Stimulated activated CD4-positive, alpha-beta T cell treated with anti-CD3 and anti-CD28 coated beads, Interleukin-12 subunit alpha, Interleukin-12 subunit beta, amount 100 ng/mL, for 4 hours (primary cell): ENCODE measurements around the gene SMIM32.

Experiments
- DNase-seq: peaks from one replicate; pipeline ENCODE4 v3.0.0-alpha.2; 2020

Gene SMIM32

GRCh38 chr5:136185974-136186665 is 6.8 kb downstream of the SMIM32 start:
- no peak for DNase-seq

GRCh38 chr5:136182618-136183017 is 10.3 kb downstream of the SMIM32 start:
- DNase-seq, result no peak

- no peak for DNase-seq
Observed at GRCh38 chr5:136174021-136174659, 18.8 kb downstream of the SMIM32 start.

GRCh38 chr5:136169218-136169617 is 23.7 kb downstream of the SMIM32 start:
- no peak for DNase-seq

GRCh38 chr5:136166909-136167308 is 26.1 kb downstream of the SMIM32 start:
- DNase-seq, result no peak

GRCh38 chr5:136164226-136164625 is 28.7 kb downstream of the SMIM32 start:
- no peak for DNase-seq

- DNase-seq, result no peak
Observed at GRCh38 chr5:136162008-136162407, 31.0 kb downstream of the SMIM32 start.

GRCh38 chr5:136159457-136159856 is 33.5 kb downstream of the SMIM32 start:
- no peak for DNase-seq

GRCh38 chr5:136157514-136157913 is 35.4 kb downstream of the SMIM32 start:
- no peak for DNase-seq

- no peak for DNase-seq
Observed at GRCh38 chr5:136155761-136156160, 37.2 kb downstream of the SMIM32 start.

GRCh38 chr5:136155078-136155477 is 37.9 kb downstream of the SMIM32 start:
- DNase-seq, result no peak

- DNase-seq, result no peak
Observed at GRCh38 chr5:136153581-136154236, 39.3 kb downstream of the SMIM32 start.

- no peak for DNase-seq
Observed at GRCh38 chr5:136149891-136150290, 43.1 kb downstream of the SMIM32 start.

- no peak for DNase-seq
Observed at GRCh38 chr5:136147632-136148031, 45.3 kb downstream of the SMIM32 start.

- DNase-seq, result no peak
Observed at GRCh38 chr5:136146201-136146600, 46.8 kb downstream of the SMIM32 start.

- DNase-seq, result no peak
Observed at GRCh38 chr5:136145030-136145429, 47.9 kb downstream of the SMIM32 start.

GRCh38 chr5:136143763-136144162 is 49.2 kb downstream of the SMIM32 start:
- no peak for DNase-seq

GRCh38 chr5:136143312-136143711 is 49.6 kb downstream of the SMIM32 start:
- no peak for DNase-seq

- no peak for DNase-seq
Observed at GRCh38 chr5:136141561-136141960, 51.4 kb downstream of the SMIM32 start.
